Measurements from ENCODE around the gene SLCO4A1.

GRCh38 chr20:62706344-62706743 is 64.0 kb downstream of the SLCO4A1 start:
- no peak for TF ChIP-seq CTCF (IDR thresholded peaks at IDR 0.05)
- no peak for TF ChIP-seq EZH2 (IDR thresholded peaks at IDR 0.05; ENCODE audit: borderline replicate concordance, insufficient read depth, low read depth, low read length, poor library complexity, severe bottlenecking)

All from B cell (primary cell).